ENCODE data around the gene TSHZ1. TPM values are rescaled to one million over a fixed set of nuclear protein-coding genes. Genes with fewer than 3 reads are reported as not detected.

Gene TSHZ1
- polyA plus RNA-seq, 2 of the 4 experiments (the other 2 are of a cell fraction), result 2.2 to 3.0 TPM

DNA sequence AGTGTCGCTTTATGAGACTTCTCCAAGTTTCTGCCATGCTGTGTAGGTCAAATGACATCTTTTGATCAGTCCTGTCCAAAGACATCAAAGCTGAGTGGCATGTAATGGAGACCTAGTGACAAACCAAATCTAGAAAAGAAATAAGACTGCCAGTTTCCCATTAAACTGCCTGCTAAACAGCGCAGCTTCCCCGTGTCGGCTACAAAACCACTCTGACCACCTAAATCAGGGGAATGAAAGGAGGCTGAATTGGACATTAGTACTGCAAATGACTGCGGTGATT lies 57.7 kb downstream of the TSHZ1 start:
- ATAC-seq, result no peak
- 92% methylated on average over 5 of the region's 5 CpGs for WGBS (ENCODE audit: missing lambda C conversion rate)
- H3K27ac ChIP-seq, result no peak overlapping the region
- no peak overlapping the region for H3K4me2 ChIP-seq
- no peak for DNase-seq (ENCODE audit: low read depth in 1 of 2, low spot score in 1 of 2)
- ChIA-PET POLR2A (no interaction called here), CTCF (no interaction called here)
- H3K9me3 ChIP-seq, result no peaks in the 10 kb centered on the region
- no peak overlapping the region for H3K4me3 ChIP-seq
- no peaks in the 10 kb centered on the region for H3K4me1 ChIP-seq
- TF ChIP-seq POLR2AphosphoS2 (conservative IDR thresholded peaks at IDR 0.05; ENCODE audit: low read length) (no peak), RNF2 (IDR thresholded peaks at IDR 0.05; ENCODE audit: borderline replicate concordance, low read depth) (no peak), ZC3H11A (IDR thresholded peaks at IDR 0.05) (no peak), EHF (CRISPR knock-in tag; IDR thresholded peaks at IDR 0.05) (no peak), RFX5 (IDR thresholded peaks at IDR 0.05) (no peak), ZFP36 (IDR thresholded peaks at IDR 0.05; ENCODE audit: borderline replicate concordance, partially characterized antibody) (no peak), PHF8 (IDR thresholded peaks at IDR 0.05; ENCODE audit: borderline replicate concordance, low read depth) (no peak), HOXA7 (CRISPR knock-in tag; IDR thresholded peaks at IDR 0.05) (no peak)
- TF ChIP-seq, protein P1, sequence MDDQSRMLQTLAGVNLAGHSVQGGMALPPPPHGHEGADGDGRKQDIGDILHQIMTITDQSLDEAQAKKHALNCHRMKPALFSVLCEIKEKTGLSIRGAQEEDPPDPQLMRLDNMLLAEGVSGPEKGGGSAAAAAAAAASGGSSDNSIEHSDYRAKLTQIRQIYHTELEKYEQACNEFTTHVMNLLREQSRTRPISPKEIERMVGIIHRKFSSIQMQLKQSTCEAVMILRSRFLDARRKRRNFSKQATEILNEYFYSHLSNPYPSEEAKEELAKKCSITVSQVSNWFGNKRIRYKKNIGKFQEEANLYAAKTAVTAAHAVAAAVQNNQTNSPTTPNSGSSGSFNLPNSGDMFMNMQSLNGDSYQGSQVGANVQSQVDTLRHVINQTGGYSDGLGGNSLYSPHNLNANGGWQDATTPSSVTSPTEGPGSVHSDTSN (IDR thresholded peaks at IDR 0.05), result no peak
- TF ChIP-seq, protein P2, sequence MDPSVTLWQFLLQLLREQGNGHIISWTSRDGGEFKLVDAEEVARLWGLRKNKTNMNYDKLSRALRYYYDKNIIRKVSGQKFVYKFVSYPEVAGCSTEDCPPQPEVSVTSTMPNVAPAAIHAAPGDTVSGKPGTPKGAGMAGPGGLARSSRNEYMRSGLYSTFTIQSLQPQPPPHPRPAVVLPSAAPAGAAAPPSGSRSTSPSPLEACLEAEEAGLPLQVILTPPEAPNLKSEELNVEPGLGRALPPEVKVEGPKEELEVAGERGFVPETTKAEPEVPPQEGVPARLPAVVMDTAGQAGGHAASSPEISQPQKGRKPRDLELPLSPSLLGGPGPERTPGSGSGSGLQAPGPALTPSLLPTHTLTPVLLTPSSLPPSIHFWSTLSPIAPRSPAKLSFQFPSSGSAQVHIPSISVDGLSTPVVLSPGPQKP (IDR thresholded peaks at IDR 0.05; ENCODE audit: low read depth, low read length), result no peak
- FAIRE-seq, result no peak

DNA sequence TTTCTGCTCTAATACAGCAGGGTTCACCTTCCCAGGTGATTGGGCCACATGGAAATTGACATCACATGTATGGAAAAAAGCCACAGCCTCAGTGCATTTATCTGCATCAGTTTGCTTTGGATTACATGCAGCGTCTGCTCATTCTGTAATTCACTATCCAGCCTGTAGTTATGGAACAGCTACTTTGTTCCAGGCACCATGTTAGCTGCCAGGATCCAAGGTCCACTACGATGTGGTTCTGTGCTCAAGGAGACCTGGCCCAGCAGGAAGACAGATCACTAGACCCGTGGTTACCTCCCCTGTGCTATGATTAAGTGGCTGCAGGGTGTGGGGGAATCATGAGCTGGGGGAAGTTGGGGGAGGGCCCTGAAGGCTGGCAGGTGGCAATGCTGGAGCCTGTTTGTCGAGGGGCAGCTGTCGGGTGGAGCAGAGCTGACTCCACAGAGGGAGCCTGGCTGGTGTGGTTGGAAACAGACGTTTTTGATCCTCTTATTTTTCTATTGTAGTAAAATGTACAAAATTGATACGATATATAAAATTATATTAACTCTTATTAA lies 58.6 kb downstream of the TSHZ1 start:
- no peak overlapping the region for H3K27ac ChIP-seq
- FAIRE-seq, result no peak
- no peak overlapping the region for H3K4me2 ChIP-seq
- DNase-seq (ENCODE audit: low read depth in 1 of 2, low spot score in 1 of 2), result no peak
- WGBS (ENCODE audit: missing lambda C conversion rate), result 70% methylated on average over 7 of the region's 7 CpGs
- H3K9me3 ChIP-seq, result no peaks in the 10 kb centered on the region
- no peak for ATAC-seq
- ChIA-PET POLR2A (no interaction called here), CTCF (no interaction called here)
- no peak overlapping the region for H3K4me3 ChIP-seq
- H3K4me1 ChIP-seq, result no peaks in the 10 kb centered on the region
- TF ChIP-seq, protein P3, sequence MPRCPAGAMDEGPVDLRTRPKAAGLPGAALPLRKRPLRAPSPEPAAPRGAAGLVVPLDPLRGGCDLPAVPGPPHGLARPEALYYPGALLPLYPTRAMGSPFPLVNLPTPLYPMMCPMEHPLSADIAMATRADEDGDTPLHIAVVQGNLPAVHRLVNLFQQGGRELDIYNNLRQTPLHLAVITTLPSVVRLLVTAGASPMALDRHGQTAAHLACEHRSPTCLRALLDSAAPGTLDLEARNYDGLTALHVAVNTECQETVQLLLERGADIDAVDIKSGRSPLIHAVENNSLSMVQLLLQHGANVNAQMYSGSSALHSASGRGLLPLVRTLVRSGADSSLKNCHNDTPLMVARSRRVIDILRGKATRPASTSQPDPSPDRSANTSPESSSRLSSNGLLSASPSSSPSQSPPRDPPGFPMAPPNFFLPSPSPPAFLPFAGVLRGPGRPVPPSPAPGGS (IDR thresholded peaks at IDR 0.05), result no peak
- TF ChIP-seq POLR2AphosphoS2 (conservative IDR thresholded peaks at IDR 0.05; ENCODE audit: low read length) (no peak), RFX5 (IDR thresholded peaks at IDR 0.05) (no peak), RCOR1 (IDR thresholded peaks at IDR 0.05; ENCODE audit: low read depth, low read length) (no peak), MAFK (IDR thresholded peaks at IDR 0.05; ENCODE audit: partially characterized antibody) (no peak), HEYL (CRISPR knock-in tag; IDR thresholded peaks at IDR 0.05) (no peak), RNF2 (IDR thresholded peaks at IDR 0.05; ENCODE audit: borderline replicate concordance, low read depth) (no peak), HOXA7 (CRISPR knock-in tag; IDR thresholded peaks at IDR 0.05) (no peak), ZC3H11A (IDR thresholded peaks at IDR 0.05) (no peak), TP53 (CRISPR knock-in tag; IDR thresholded peaks at IDR 0.05) (no peak), MYC (IDR thresholded peaks at IDR 0.05; ENCODE audit: borderline replicate concordance, low read length) (no peak), KDM1A (IDR thresholded peaks at IDR 0.05; ENCODE audit: low read depth) (no peak), RARB (CRISPR knock-in tag; IDR thresholded peaks at IDR 0.05) (no peak), FOXS1 (CRISPR knock-in tag; IDR thresholded peaks at IDR 0.05) (no peak)
- TF ChIP-seq, protein P4, sequence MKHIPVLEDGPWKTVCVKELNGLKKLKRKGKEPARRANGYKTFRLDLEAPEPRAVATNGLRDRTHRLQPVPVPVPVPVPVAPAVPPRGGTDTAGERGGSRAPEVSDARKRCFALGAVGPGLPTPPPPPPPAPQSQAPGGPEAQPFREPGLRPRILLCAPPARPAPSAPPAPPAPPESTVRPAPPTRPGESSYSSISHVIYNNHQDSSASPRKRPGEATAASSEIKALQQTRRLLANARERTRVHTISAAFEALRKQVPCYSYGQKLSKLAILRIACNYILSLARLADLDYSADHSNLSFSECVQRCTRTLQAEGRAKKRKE (CRISPR knock-in tag; IDR thresholded peaks at IDR 0.05; ENCODE audit: low read depth), result no peak
- TF ChIP-seq, protein P5, sequence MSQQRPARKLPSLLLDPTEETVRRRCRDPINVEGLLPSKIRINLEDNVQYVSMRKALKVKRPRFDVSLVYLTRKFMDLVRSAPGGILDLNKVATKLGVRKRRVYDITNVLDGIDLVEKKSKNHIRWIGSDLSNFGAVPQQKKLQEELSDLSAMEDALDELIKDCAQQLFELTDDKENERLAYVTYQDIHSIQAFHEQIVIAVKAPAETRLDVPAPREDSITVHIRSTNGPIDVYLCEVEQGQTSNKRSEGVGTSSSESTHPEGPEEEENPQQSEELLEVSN (IDR thresholded peaks at IDR 0.05; ENCODE audit: borderline replicate concordance, low read depth), result no peak
- TF ChIP-seq, protein P6, sequence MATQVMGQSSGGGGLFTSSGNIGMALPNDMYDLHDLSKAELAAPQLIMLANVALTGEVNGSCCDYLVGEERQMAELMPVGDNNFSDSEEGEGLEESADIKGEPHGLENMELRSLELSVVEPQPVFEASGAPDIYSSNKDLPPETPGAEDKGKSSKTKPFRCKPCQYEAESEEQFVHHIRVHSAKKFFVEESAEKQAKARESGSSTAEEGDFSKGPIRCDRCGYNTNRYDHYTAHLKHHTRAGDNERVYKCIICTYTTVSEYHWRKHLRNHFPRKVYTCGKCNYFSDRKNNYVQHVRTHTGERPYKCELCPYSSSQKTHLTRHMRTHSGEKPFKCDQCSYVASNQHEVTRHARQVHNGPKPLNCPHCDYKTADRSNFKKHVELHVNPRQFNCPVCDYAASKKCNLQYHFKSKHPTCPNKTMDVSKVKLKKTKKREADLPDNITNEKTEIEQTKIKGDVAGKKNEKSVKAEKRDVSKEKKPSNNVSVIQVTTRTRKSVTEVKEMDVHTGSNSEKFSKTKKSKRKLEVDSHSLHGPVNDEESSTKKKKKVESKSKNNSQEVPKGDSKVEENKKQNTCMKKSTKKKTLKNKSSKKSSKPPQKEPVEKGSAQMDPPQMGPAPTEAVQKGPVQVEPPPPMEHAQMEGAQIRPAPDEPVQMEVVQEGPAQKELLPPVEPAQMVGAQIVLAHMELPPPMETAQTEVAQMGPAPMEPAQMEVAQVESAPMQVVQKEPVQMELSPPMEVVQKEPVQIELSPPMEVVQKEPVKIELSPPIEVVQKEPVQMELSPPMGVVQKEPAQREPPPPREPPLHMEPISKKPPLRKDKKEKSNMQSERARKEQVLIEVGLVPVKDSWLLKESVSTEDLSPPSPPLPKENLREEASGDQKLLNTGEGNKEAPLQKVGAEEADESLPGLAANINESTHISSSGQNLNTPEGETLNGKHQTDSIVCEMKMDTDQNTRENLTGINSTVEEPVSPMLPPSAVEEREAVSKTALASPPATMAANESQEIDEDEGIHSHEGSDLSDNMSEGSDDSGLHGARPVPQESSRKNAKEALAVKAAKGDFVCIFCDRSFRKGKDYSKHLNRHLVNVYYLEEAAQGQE (IDR thresholded peaks at IDR 0.05), result no peak
